HG02870 (cell line): ENCODE measurements around the gene C1orf50.
"Not testable (repeated sequence)": the region's sequence is repeated elsewhere in the genome, so short reads cannot be mapped to it uniquely, and the experiment has no call there.

ENCODE experiments used
- ATAC-seq: cut with Tn5 transposase; IDR thresholded peaks from one replicate; pipeline ENCODE4 v1.9.1; 2021; ENCODE audit warnings: mild to moderate bottlenecking, moderate library complexity; ENCODE audit not compliant: unreplicated experiment

Gene C1orf50

DNA sequence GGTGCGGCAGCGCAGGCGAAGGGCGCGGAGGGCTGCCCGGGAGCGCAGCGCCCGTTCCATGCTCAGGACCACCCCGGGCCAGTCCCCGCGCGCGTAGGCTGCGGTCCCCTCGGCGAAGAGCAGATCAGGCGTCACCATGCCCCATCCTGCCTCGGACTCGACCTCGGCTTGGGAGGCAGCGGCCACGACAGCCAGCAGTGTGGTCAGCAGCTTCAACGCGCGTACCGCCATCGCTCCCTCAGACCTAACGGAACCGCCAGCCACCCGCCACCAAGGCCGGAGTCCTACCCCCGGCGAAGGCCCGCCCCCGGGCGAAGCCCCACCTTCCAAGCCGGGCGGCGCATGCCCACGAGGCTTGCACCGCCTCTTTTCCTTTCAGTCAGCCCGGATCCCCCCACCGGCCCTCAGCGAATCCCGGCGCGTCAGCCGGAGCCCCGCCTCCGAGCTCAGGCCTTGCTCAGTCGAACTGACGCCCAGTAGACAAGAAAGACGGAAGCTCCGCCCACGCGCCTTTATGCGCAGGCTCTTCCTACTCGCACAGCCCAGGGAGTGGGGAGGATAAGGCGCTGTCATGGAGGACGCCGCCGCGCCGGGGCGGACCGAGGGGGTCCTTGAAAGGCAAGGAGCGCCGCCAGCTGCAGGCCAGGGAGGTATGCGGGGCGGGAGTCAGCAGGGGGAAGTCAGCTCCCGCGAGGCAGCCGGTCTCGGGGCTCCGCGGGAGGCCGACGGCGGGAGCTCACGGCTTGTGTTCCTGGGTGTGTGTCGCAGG, at the start of gene C1orf50, which contains the start of gene P3H1:
Gene C1orf50, plus strand, starts transcription at position 509 of the 769 bp plus-strand sequence. Its CDS starts 63 bp downstream, at position 572.
Gene P3H1, minus strand, starts transcription at position 288 of the 769 bp plus-strand sequence. Its CDS starts 57 bp downstream, at position 231.
- peak; percentile 84 for ATAC-seq

DNA sequence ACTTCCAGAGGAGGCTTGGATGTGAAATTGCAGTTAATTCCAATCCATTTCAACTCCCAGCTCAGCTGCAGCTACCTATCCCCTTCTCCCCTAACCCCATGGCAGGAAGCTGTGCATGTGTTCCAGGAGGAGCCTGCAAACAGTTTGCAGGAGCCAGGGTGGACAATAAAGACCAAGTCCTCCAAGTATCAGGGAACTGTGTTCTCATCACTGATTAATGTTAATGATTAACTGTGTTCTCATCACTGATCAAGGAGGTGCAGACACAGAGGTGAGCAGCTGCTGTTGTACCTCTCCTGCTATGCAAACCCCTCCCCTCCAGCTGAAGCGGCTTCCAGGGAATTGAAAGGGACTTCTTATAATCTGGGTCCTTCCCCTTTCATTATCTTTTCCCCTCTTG, 46.2 kb upstream of the C1orf50 start:
- no peak for ATAC-seq

DNA sequence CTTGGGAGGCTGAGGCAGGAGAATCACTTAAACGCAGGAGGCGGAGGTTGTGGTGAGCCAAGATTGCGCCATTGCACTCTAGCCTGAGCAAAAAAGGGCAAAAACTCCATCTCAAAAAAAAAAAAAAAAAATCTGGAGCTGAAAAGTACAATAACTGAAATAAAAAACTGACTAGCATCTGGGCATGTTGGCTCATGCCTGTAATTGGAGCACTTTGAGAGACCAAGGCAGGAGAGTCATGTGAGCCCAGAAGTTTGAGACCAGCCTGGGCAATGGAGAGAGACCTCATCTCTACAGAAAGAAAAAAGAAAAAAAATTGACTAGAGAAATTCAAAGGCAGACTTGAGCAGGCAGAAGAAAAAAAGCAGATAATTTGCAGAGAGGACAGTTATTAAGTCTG, 45.1 kb upstream of the C1orf50 start:
- ATAC-seq: no peak

DNA sequence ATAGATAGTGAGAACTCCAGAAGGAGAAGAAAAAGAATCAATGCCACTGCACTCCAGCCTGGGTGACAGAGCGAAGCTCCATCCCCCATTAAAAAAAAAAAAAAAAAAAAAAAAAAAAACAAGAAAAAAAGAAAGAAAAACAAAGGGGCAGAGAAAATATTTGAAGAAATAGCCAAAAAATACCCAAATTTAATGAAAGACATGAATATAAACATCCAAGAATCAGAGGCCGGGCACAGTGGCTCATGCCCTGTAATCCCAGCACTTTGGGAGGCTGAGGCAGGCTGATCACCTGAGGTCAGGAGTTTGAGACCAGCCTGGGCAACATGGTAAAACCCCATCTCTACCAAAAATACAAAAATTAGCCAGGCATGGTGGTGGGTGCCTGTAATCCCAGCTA, 44.6 kb upstream of the C1orf50 start:
- ATAC-seq: not testable (repeated sequence)

DNA sequence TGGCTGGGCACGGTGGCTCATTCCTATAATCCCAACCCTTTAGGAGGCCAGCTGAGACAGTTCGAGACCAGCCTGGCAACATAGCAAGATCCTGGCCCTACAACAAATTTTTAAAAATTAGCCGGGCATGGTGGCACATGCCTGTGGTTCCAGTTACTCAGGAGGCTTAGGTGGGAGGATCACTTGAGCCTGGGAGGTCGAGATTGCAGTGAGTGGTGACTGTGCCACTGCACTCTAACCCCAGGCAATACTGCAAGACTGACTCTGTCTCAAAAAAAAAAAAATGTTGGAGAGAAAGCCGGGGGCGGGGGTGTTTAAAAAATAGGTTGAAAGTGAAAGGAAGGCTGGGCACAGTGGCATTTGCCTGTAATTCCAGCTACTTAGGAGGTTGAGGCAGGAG, 43.5 kb upstream of the C1orf50 start:
- no peak for ATAC-seq

DNA sequence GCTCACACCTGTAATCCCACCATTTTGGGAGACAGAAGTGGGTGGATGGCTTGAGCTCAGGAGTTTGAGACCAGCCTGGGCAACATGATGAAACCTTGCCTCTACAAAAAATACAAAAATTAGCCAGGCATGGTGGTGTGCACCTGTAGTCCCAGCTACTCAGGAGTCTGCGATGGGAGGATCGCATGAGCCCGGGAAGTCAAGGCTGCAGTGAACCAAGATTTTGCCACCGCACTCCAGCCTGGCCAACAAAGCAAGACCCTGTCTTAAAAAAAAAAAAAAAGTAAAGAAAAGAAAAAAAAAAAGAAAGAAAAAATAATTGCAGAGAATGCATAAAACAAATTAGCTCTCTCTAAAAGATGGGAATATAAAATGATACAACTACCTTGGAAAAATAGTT, 41.2 kb upstream of the C1orf50 start:
- ATAC-seq: not testable (repeated sequence)

DNA sequence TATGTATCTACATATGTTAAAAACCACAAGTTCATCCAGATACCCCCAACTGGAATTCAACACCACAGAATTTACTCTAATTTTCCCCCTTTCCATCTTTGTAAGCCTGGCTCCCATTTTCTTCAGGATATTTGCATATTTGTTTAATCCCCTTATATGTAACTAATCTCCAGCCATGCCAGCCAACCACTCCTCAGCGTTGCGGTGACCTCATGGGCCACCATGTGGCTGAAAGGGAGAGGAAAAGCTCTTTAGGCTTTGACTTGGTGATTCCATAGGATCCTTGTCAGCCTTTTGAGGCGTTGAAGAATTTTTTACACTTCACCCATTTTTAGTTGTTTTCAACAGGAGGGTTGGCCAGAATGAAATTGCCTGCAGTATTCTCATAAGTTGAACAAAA, 37.0 kb upstream of the C1orf50 start:
- no peak for ATAC-seq

DNA sequence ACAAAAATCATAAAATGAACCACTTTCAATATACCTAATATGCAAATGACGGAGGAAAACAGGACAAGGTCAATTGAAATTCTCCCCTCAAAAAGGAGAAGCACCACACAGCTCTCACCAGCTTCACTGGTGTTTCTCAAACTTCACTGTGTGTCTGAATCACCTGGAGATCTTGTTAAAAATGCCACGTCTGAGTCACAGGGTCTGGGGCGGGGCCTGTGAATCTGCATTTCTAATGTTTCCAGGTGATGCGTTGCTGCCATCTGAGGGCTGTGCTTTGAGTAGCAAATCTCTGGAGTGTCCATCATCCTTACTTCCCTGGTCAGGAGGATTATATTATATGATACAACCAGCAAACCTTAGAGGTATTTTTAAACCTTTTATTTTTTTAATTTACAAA, 36.1 kb upstream of the C1orf50 start:
- no peak for ATAC-seq

DNA sequence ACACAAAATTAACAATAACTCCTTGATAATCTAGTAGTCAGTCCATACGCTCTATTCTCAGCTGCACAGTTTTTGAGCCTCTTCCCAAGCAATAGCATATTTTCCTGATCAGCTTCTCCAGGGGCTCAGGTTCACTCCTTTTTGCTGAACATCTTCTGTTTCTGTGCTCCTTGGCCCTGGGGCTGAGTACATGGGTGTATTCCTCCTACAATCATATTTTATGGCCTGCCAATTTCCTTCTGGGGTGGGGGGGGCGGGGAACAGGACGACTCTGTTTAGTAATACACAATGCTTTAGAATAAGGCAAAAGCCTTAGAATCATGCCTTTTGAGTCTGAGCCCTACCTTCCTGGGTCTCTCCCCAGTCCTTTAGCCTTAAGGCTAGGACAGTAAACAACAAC, 35.5 kb upstream of the C1orf50 start:
- no peak for ATAC-seq

DNA sequence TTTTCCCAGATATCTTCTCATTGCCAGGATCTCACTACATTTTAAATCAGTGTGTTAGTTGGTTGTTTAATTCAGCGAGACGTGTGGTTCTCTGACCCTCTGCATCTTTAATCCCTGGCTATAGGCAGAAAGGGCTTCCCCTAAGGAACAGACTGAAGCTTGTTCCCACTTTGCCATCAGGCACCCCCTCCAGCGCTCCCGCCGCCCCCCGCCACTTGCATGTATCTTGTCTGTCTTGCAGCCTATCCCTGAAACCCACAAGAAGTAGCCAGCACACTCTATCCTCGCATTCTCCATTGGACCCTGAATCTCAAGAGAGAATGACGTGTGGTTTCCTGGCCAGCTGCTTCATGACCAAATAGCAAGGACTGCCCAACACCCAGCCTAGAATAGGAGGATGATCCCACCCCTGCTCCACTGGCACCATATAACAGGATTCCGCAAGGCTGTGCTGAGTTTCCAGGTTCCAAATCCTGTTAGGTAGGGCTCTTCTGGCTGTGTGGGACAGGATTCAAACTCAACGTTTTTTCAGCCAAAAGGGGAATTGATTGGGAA, 34.8 kb upstream of the C1orf50 start:
- no peak for ATAC-seq

DNA sequence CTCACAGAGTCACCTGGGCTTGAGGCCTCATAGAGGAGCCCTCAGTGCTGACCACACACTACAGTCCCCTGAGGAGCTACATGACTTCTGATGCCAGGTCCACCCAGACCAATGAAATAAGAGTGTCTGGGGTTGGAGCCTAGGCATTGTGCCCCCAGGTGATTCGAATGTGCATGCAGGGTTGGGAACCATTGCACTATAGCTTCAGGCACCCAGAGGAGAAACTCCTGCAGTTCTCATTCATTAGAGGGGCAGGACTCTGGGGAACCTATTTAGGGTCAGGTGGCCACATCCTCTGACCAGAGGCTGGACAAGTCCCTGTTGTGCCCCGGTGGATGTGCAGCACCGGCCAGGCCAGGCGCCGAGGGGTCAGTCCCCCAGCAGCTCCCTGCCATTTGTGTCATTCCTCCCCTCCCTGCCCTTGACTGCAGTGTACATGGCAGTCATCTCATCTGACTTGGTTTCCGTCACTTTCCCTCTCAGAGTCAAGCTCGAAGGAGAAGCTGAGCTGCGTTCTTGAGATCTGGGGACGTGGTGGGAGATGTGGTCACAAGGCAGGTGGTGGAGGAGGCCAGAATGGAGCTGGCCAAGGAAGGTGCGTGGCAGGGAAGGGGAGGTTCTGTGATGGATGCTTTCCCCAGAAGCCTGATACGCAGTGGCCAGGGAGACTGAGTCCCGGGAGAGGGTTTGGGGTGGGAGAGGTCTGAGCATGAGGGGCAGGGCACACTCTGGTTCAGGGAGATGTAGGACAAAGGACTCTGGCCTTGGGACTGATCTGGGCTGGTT, 33.4 kb upstream of the C1orf50 start:
- no peak for ATAC-seq

DNA sequence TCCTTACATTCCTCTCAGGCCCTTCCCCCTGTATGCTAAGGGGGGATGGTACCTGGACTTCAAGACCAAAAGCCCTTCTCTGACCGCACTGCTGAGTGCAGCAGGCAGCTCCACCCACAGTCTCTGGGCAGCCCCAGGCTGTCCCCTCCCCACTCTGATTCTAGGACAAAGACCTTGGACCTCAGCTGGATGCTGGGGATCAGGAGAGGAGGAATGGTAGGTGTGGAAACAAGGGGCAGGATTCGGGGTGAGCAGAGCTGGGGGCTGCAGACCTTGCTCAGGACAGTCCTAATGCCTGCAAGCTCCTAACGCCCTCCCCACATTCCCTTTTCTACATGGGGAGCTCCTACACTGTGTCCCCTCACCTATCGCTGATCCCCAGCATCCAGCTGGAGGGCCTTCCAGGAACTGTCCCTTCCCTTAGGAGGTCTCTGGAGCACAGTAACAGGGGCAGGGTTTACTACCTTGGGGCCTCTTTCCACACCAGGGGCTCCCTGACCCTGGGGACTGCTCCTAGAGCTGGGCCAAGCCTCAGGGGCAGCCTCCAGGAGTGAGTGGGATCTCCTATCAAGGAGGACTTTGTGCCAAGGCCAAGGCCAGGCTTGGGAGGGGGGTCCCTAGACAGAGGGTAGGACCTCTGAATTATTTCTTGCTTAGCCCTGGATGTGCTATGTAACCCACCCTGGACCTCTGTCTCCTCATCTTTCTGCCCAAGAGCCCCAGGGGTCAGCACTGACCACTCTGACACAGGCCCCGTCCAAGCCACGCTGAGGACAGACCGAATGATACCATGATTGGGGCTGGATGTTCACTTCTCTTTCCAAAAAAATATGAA, 32.6 kb upstream of the C1orf50 start:
- ATAC-seq: no peak

DNA sequence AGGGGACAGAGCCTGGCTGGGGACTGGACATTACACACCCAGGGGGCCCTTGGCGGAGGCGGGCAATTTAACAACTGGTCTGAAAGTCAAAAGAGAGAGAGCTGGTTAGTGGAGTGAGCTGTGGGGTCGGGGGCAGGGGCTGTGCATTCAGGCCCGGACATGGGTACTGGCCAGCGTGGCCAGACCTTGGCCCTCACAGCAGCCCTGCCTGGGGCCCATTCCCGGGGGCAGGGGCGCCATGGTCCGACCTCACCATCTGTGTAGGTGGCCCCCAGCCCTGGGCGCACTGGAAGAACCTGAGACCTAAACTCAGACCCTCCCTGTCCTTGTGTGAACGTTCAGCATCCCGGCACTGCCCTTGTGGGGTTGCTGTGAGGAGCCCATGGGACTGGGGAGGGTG, 32.0 kb upstream of the C1orf50 start:
- no peak for ATAC-seq

DNA sequence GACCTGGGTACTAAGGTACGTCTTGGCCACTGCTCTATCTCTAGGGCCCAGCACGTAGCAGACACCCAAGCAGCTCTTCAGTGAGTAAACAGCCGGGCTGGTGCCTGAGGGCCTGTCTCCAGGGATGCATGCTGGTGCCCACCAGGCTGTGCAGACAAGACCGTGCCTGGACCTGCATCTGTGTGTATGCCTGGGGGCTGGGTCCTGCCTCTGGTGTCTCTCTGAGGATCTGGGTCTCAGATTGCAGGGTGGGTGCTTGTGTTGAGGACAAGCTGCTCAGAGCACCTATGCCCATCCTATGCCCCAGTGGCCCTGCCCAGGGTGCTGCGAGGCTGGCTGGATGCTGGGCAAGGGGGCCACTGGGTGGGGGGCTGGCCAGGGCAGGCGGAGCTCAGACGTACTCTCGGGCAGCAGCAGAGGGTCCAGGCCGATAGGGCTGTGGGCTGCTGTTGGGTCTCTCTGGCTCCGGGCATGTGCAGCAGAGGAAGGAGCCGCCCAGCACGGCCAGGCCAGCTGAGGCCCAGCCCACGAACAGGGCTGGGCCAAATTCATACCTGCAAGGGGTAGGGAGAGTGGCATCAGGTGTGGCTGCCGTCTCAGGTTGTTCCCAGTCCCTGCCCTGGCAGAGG, 31.5 kb upstream of the C1orf50 start:
- ATAC-seq: no peak

DNA sequence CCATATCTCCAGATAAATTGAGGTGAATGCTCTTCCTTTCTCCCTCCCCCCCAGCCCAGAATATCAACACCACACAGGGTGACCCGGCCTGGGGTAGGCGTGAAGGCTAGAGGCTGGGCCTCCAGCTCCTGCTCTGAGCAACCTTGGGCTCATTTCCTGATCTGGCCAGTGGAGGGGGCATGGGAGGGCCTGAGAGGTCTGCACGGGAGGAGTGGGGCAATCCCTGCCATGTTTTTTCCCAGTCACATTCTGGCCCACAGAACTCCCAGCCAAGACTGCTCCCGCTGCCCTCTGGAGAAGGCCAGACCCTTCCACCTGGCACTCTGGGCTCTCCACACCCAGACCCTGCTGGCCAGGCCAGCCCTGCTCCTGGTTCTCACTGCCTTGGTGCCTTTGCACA, 30.9 kb upstream of the C1orf50 start:
- no peak for ATAC-seq

DNA sequence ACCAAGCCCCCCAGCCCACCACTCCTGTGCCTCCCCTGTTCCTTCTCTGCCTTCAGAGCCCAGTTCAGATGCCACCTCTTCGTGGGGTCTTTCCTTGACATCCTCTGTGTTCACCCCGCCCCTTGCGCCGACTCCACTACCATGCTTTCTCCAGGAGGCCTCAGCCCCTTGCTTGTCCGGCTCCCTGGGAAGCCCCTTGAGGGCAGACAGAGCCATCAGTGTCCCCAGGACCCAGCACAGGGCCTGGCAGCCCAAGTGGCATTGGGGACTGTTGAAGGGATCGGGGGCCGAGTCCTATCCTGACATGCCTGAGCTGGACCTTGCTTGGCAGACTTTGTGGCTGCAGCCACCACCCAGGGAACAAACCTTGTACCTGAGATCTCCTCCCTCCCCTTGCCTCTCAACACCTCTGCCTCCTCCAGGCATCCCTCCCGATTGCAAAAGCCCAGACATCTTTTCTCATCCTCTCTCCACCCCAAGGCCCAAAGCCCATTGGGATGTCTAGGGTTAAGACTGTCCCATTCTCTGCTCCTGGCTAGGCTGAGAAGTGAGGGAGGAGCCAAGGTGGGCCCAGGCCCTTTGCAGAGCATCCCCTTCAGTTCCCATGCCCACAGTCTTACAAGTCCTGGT, 30.4 kb upstream of the C1orf50 start:
- no peak for ATAC-seq

DNA sequence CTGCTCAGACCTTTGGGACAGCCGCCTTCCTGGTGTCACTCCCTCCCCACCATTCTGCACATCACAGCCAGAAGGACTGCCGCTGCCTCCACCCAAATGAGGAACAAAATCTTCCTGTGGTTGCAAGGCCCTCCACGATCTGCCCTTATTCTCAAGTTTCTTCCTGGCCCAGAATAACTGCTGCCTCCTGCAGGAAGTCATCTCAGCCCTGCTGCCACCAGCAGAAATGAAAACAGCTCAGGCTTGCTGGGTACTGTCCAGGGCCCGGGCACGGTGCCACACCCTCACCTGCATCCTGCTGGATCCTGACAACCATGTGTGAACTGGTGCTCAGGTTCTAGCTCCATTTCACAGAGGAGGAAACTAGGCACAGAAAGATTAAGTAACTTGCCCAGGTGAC, 29.8 kb upstream of the C1orf50 start:
- no peak for ATAC-seq

DNA sequence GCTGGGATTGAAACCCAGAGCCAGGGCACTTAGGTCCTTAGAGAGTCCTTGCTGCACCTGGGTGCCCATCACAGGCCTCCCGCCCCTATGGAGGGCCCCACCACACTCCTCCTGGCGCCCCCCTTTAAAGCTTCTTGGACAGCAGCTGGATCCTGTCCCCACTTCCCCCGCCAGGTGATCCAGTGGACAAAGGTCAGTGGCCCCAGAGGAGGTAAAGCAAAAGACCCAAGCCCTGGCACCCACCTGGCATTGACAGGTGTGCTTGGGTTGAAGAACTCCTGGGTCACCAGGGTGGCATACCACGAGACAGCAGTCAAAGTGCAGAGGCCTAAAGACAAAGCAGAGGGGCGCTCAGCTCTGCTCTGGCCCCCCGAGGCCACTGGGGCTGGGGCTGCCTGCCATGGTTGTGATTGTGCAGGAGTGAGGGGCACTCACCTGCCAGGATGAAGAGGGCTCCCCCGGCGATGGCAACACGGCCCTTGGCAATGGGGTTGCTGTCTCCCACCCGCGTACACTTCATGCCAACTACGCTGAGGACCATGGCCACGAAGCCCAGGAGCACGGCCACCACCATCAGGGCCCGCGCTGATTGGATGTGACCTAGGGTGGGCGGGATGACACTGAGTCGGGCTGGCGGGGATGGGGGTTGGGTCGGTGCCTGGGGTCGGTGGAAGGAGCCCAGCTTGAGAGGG, 28.9 kb upstream of the C1orf50 start:
- no peak for ATAC-seq

DNA sequence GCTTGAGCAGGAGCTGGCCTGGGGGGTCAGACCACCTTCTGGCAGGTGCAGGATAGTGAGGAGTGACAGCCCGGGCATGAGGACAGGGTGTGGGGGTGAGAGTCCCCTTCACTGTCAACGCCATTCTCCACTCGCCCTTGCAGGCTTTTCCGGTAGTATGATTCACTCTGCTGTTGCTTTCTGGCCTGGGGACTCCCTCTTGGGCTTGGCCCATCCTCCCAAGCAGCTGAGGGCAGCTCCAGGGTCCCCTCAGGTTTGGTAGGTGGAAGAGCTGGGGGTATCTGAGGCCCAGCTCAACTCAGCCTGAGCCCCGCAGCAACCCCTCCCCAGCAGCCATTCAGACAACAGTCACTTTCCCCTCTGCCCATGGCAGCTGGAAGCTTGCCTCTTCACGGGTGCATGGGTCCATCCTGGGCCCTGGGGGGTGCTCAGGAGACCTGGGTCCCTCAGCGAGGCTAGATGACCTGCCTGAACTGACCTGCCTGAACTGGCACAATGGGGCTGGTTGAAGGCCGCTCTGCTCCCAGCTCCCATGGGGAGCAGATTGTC, 28.3 kb upstream of the C1orf50 start:
- ATAC-seq: no peak
